ENCODE data around the gene PDZRN3. TPM values are rescaled to one million over a fixed set of nuclear protein-coding genes. Genes with fewer than 3 reads are reported as not detected.
A peak's percentile ranks its signal among the peaks of the same experiment; 100 is the strongest.

The PDZRN3 gene
- total and polyA plus RNA-seq, 7 donors = 2.5 to 39.3 (median 16.0) TPM

DNA sequence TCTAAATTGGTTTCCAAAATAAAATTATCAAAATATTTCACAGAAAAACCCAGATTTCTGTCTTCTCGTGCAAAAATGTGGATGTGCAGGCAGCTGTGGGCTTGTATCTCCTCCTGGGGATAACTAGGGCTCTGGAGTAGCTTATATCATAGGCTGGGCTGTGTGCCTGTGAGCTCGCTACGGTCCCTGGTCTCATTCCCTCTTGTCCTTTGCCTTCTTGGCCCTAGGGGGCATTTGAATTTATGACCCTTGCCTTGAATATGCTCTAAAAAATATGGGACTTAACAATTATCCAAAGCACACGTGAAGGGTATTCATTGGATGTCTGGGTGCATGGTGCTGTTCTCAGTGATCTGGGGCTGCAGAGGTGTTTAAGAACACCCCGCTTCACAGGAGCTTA is 132.6 kb downstream of the PDZRN3 start:
- no peaks in the 10 kb centered on the region for H3K9me3 ChIP-seq
- no peaks in the 10 kb centered on the region for H3K36me3 ChIP-seq (ENCODE audit: insufficient read depth in 1 of 2, low read depth in 1 of 2)
- peaks cover 58% of the 10 kb centered on the region for H3K4me1 ChIP-seq
- WGBS, 3 donors = 49 to 62% (median 56%) methylated on average over 5 of the region's 5 CpGs
- ATAC-seq (no peak), DNase-seq (no peak)
- no peaks in the 10 kb centered on the region for H3K27me3 ChIP-seq (ENCODE audit: insufficient read depth in 3 of 3, low read length in 2 of 3)
- intact Hi-C loops (cut with DNase I) = loop anchor here in 1 of 2 donors (5.0 kb wide), 1 partner anchor 35 kb away; no protein-coding TSS in a partner anchor
- H3K27ac ChIP-seq = peak overlapping the region; percentile 23
- TF ChIP-seq CTCF (IDR thresholded peaks at IDR 0.05) = no peak
- no peak overlapping the region for H3K4me3 ChIP-seq

DNA sequence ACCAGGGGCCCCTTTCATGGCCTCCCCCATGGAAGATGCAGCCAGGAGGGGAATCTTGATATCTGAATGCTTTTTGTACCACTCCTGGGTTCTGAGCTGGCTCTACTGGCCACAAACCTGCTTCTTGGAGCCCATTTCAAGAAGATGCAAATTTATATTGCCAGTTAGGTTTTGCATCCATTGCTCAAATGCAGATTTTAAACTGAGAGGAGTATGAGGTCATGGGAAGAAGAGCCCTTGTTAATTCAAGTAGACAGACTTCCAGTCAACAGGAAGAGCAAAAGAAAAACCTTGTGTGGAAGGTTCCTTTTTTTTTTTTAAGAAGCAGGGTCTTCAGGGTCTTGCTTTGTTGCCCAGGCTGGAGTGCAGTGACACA is 133.5 kb downstream of the PDZRN3 start:
- H3K27me3 ChIP-seq (ENCODE audit: insufficient read depth in 3 of 3, low read length in 2 of 3) = no peaks in the 10 kb centered on the region
- no peak for TF ChIP-seq CTCF (IDR thresholded peaks at IDR 0.05)
- no peak overlapping the region for H3K4me3 ChIP-seq
- no peaks in the 10 kb centered on the region for H3K36me3 ChIP-seq (ENCODE audit: insufficient read depth in 1 of 2, low read depth in 1 of 2)
- peak in 1 of 4 donors; percentile 3 for ATAC-seq
- H3K27ac ChIP-seq = peak overlapping the region; percentile 15
- H3K4me1 ChIP-seq = peaks cover 61% of the 10 kb centered on the region
- H3K9me3 ChIP-seq = no peaks in the 10 kb centered on the region
- intact Hi-C loops (cut with DNase I) = loop anchor here in 1 of 2 donors (5.0 kb wide), 1 partner anchor 34 kb away; no protein-coding TSS in a partner anchor
- DNase-seq = no peak

DNA sequence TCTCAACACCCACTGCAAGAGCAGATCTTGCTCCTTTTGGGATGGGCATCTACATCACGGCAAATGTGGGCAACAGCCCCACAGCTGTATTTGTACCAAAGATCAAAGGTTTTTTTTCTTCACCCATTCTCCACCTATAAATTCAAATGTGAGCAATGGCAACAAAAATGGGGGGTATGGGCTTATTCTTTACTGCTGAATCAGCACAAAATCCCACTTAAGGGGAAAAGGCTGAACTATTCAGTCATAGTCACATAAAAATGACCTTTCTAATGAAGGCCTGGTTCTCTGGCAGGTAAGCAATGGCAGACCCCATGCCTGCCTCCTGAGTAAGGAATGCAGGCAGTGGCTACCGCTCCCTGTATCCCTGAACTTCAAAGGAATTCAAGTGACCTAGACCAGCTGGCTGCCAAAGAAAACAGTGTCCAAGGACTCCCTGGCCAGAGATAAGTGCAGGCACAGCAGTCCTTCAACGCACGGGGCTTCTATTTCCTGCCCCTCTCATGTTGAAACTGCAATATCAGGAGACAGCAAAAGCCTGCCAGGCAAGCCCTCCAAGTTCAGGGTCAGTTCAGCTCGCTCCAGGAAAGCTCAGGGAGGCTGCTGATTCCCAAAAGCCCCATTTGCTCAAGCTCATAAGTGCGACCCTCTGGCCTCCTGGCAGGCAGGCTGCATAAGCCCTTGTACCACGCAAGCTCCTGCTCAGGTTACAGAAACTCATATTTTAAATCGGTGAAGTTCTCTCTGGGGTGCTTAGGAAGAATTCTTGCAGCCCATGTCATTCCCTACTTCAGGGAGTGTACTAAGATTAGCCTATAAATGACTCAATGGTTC is 134.1 kb downstream of the PDZRN3 start:
- H3K4me1 ChIP-seq = peaks cover 68% of the 10 kb centered on the region
- no peaks in the 10 kb centered on the region for H3K27me3 ChIP-seq (ENCODE audit: insufficient read depth in 3 of 3, low read length in 2 of 3)
- H3K36me3 ChIP-seq (ENCODE audit: insufficient read depth in 1 of 2, low read depth in 1 of 2) = no peaks in the 10 kb centered on the region
- TF ChIP-seq CTCF (IDR thresholded peaks at IDR 0.05) = no peak
- H3K4me3 ChIP-seq = no peak overlapping the region
- DNase-seq (peak; percentile 23 to 41), ATAC-seq (peak; percentile 76 to 88 (median 82))
- H3K9me3 ChIP-seq = no peaks in the 10 kb centered on the region
- intact Hi-C loops (cut with DNase I) = loop anchor here in 1 of 2 donors (5.0 kb wide), 1 partner anchor 33 kb away; no protein-coding TSS in a partner anchor
- WGBS, 3 donors = 15 to 29% (median 22%) methylated on average over 8 of the region's 8 CpGs
- peak overlapping the region; percentile 15 for H3K27ac ChIP-seq

GRCh38 chr3:73485877-73486330 is 138.8 kb downstream of the PDZRN3 start:
- DNase-seq = no peak
- no peak for ATAC-seq
- intact Hi-C loops (cut with DNase I) = no loop called here
- Histone ChIP-seq H3K4me3 (no peak overlapping the region), H3K27ac (no peak overlapping the region), H3K9me3 (no peaks in the 10 kb centered on the region), H3K27me3 (ENCODE audit: insufficient read depth in 3 of 3, low read length in 2 of 3) (no peaks in the 10 kb centered on the region), H3K36me3 (ENCODE audit: insufficient read depth in 1 of 2, low read depth in 1 of 2) (no peaks in the 10 kb centered on the region), H3K4me1 (peaks cover 29% of the 10 kb centered on the region)
- no peak for TF ChIP-seq CTCF (IDR thresholded peaks at IDR 0.05)
- 75 to 81% (median 77%) methylated on average over 4 of the region's 4 CpGs for WGBS, 3 donors

Data from psoas muscle (tissue), 8 donors.